Right lobe of liver (tissue), 6 donors: ENCODE measurements around the gene PLA2G4F. TPM values are rescaled to one million over a fixed set of nuclear protein-coding genes. Genes with fewer than 3 reads are reported as not detected.
"Not testable (repeated sequence)": the region's sequence is repeated elsewhere in the genome, so short reads cannot be mapped to it uniquely, and the experiment has no call there.

Source experiments
- ATAC-seq, 4 donors: fragments of 200-7000 bp; cut with Tn5 transposase; one replicate each; pipeline ENCODE4 v1.9.1; 2020; ENCODE audit warnings: mild to moderate bottlenecking in 4 of 4, moderate library complexity in 4 of 4
- DNase-seq, 3 donors: peaks; one replicate each; pipeline ENCODE4 v3.0.0-alpha.2; 2020
- H3K27ac ChIP-seq, 3 donors: fragments of 200-600 bp; one replicate each; pipeline ENCODE4 v1.8.0; 2022
- H3K27me3 ChIP-seq, 2 donors: fragments of 200-600 bp; one replicate each; pipeline ENCODE4 v1.8.0; 2022
- H3K36me3 ChIP-seq, 4 donors: fragments of 200-600 bp; sonication (generic) in 1 of 4; one replicate each; pipeline versions ENCODE4 v1.5.1 to v1.8.0; 2017 to 2022; ENCODE audit warnings: control low read depth in 1 of 4
- H3K4me1 ChIP-seq, 4 donors: fragments of 200-600 bp; sonication (generic) in 1 of 4; one replicate each; pipeline versions ENCODE4 v1.5.1 to v1.8.0; 2017 to 2022; ENCODE audit warnings: control low read depth in 1 of 4
- H3K4me3 ChIP-seq, 3 donors: fragments of 200-600 bp; one replicate each; pipeline ENCODE4 v1.8.0; 2022
- H3K9me3 ChIP-seq, 4 donors: fragments of 200-600 bp; sonication (generic) in 1 of 4; one replicate each; pipeline versions ENCODE4 v1.5.1 to v1.8.0; 2017 to 2022; ENCODE audit warnings: control low read depth in 1 of 4
- POLR2A ChIP-seq: fragments of 450-650 bp; IDR thresholded peaks from one replicate; pipeline ENCODE4 v1.6.1; 2017; ENCODE audit warnings: antibody characterized with exemption, mild to moderate bottlenecking
- WGBS: methylation state at CpG from one replicate; pipeline ENCODE4 v1.1.6; 2018; ENCODE audit warnings: low coverage, low lambda C conversion rate; ENCODE audit not compliant: insufficient coverage; ENCODE audit errors: missing lambda C conversion rate; 5-methylcytosine and 5-hydroxymethylcytosine counted together
- intact Hi-C, 2 donors: fragments of 100-400 bp; cut with DNase I; formaldehyde crosslinking; loops; one replicate each; pipeline versions ENCODE4 v1.11.2 to v1.14.1; 2022
- total RNA-seq, 6 experiments: library from RNA; depleted of rRNA in 2 of 6; stranded (reverse); fragments of >200 nt in 2 of 6; fragmentation: NEBNext Ultra II Directional in 3 of 6; extraction: Animal tissue kit (Norgen Biotek cat#: 25700) in 3 of 6; gene quantifications; one replicate each; pipeline versions ENCODE4 v1.1.0 to v1.2.4, GENCODE V29; 2016 to 2023
- TF ChIP-seq, protein P1 (sequence below), 4 donors: fragments of 200-600 bp in 3 of 4; fragments of 450-650 bp in 1 of 4; IDR thresholded peaks; one replicate each; pipeline versions ENCODE4 v1.5.1 to v1.8.0; 2016 to 2022; ENCODE audit warnings: antibody characterized with exemption in 4 of 4, mild to moderate bottlenecking in 2 of 4
- donor health status: DM: no; HTN: yes; CAD: no.
- donor health status: DM: no; HTN: no; CAD: no.
- donor health status: DM: no; HTN: no; CAD: no.
- donor health status: DM: no; HTN: yes; CAD: no.
- donor health status: DM: no; HTN: yes; CAD: no.

The PLA2G4F gene
- total RNA-seq, 6 experiments from 2014 or later: not detected

DNA sequence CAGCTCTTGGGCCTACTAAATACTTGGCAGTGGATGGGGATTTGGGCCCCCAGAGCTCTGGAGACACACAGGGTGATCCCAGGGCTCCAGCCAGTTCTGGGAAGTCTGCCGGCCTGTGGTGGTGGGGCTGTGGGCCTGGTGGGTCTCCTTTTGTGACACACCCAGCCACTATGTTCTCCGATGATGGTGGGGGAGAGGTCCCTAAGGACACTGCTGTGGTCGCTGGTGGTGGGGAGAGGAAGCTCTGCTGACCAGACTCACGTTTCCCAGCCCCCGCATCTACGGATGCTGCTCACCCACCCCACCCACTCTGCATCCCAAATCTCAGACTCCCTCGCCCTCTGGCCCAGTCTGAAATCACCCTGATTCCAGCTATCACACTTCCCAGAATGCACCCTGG lies 62.5 kb downstream of the PLA2G4F start:
- intact Hi-C loops: no loop called here
- H3K27me3 ChIP-seq: no peaks in the 10 kb centered on the region
- no peak for ATAC-seq
- H3K9me3 ChIP-seq: no peaks in the 10 kb centered on the region
- H3K4me1 ChIP-seq: no peaks in the 10 kb centered on the region
- no peak for DNase-seq
- TF ChIP-seq, protein P1, sequence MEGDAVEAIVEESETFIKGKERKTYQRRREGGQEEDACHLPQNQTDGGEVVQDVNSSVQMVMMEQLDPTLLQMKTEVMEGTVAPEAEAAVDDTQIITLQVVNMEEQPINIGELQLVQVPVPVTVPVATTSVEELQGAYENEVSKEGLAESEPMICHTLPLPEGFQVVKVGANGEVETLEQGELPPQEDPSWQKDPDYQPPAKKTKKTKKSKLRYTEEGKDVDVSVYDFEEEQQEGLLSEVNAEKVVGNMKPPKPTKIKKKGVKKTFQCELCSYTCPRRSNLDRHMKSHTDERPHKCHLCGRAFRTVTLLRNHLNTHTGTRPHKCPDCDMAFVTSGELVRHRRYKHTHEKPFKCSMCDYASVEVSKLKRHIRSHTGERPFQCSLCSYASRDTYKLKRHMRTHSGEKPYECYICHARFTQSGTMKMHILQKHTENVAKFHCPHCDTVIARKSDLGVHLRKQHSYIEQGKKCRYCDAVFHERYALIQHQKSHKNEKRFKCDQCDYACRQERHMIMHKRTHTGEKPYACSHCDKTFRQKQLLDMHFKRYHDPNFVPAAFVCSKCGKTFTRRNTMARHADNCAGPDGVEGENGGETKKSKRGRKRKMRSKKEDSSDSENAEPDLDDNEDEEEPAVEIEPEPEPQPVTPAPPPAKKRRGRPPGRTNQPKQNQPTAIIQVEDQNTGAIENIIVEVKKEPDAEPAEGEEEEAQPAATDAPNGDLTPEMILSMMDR (IDR thresholded peaks at IDR 0.05): no peak
- TF ChIP-seq POLR2A: no peak
- no peaks in the 10 kb centered on the region for H3K36me3 ChIP-seq
- H3K27ac ChIP-seq: no peak overlapping the region
- WGBS: no CpG with 5 or more reads among the region's 7 CpGs
- no peak overlapping the region for H3K4me3 ChIP-seq

DNA sequence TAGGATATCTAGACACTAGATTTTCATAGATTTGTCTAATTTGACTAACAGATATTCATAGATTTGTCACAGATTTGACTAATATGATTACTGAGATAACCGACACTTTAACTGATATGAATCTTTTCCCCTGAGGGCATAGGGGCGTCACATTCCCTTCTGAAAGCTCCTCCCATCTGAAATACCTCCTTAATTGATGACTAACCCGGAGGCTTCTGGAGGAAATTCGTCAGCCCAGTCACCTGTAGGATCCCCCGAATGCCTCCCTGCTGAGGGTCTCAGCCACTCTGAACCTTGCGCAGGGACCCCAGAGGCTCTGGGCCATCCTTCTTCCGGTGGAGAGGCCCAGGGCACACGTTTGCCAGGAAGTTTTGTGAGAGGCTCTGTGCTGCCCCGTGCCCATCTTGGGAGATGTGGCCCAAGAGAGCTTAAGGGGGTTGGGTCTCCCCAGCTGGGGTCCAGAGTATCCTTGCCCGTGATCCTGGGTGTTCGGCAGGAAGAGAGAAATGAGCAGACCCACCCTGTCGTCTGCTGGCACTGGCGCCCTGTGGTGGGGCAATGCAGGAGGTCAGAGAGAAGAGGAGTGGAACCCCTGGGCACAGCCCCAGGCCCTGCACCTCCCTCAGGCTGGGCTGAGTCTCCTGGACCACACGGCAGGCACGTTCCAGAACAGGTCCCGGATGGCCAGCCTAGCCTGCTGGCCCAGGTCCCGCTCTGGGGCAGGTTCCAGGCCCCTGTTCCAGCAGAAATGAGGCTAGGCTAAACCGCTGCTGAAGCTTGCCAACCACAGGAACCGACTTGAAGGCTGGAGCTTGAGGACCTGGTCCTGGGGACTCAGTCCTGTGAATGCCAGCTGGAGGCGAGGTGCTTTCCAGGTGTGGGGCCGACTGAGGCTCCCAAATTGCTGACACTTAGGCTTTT lies 63.8 kb downstream of the PLA2G4F start:
- H3K4me1 ChIP-seq: no peaks in the 10 kb centered on the region
- TF ChIP-seq, protein P1 (IDR thresholded peaks at IDR 0.05): no peak
- TF ChIP-seq POLR2A: no peak
- H3K9me3 ChIP-seq: no peaks in the 10 kb centered on the region
- ATAC-seq (peak in 2 of 4 donors; percentile 10 to 19), DNase-seq (no peak)
- WGBS: 53% methylated on average over 9 of the region's 21 CpGs
- no peak overlapping the region for H3K4me3 ChIP-seq
- intact Hi-C loops: no loop called here
- H3K27me3 ChIP-seq: no peaks in the 10 kb centered on the region
- no peaks in the 10 kb centered on the region for H3K36me3 ChIP-seq
- H3K27ac ChIP-seq: no peak overlapping the region

DNA sequence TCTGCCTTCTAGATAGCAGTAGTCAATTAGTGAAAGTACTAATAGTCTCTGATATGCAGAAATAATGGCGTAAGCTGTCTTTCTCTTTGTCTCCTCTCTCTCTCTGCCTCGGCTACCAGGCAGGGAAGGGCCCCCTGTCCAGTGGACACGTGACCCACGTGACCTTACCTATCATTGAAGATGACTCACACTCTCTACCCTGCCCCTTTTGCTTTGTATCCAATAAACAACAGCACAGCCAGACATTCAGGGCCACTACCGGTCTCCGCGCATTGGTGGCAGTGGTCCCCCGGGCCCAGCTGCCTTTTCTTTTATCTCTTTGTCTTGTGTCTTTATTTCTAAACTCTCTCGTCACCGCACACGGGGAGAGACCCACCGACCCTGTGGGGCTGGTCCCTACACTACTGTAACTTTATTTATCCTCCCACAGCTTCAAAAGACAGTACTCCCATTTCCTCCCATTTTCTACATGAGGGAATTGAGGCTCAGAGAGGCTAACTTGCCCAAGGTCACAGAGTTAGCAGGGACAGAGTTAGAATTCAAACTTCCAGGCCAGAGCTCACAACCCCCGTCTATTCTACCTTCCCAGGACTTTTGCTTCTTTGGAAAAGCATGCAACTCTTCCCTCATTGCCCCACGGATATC lies 64.6 kb downstream of the PLA2G4F start:
- DNase-seq, intact Hi-C loops: not testable (repeated sequence)
- 71% methylated on average over 12 of the region's 14 CpGs for WGBS

DNA sequence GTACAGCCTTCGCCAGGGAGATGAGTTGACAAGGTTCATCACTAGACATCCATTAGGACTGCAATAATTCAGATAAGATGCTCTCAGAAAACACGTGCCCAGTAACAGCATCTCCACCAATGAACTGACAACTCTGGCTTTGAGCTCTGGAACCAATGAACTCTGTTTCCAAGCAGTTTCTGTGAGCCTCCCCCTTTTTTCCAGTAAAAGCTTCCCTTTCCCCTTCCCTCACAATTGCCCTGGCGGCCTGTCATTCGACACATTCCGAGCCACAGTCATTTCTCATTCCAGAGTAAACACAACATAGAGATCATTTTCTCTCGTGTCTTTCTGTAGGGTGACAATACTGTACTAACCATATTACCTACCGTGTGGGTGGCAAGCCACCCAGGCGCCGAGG lies 65.7 kb downstream of the PLA2G4F start:
- Histone ChIP-seq H3K4me3 (no peak overlapping the region), H3K27ac (no peak overlapping the region), H3K36me3 (no peaks in the 10 kb centered on the region), H3K27me3 (no peaks in the 10 kb centered on the region), H3K9me3 (no peaks in the 10 kb centered on the region), H3K4me1 (no peaks in the 10 kb centered on the region)
- no peak for TF ChIP-seq POLR2A
- TF ChIP-seq, protein P1 (IDR thresholded peaks at IDR 0.05): no peak
- WGBS: 73% methylated on average over 7 of the region's 9 CpGs
- intact Hi-C loops: no loop called here
- DNase-seq (no peak), ATAC-seq (no peak)

More for the DNA sequence above, 64.6 kb downstream of the PLA2G4F start:
- not testable (repeated sequence) for H3K4me1 ChIP-seq, H3K4me3 ChIP-seq, ATAC-seq, H3K27me3 ChIP-seq, H3K9me3 ChIP-seq, H3K27ac ChIP-seq, H3K36me3 ChIP-seq

DNA sequence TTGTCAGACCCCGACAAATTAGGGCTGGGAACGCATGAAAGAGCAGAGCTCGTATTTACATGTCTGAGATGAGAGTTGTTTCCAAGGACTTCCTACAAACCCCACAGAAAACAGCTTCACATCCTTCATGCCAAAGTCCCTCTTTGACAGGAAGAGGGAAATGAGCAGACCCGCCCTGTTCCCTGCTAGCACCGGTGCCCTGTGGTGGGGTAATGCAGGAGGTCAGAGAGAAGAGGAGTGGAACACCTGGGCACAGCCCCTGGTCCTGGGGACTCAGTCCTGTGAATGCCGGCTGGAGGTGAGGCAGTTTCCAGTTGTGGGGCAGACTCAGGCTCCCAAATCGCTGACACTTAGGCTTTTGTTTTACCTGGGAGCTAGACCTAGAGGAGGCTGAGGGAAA lies 66.1 kb downstream of the PLA2G4F start:
- intact Hi-C loops: no loop called here
- TF ChIP-seq, protein P1 (IDR thresholded peaks at IDR 0.05): no peak
- no peak for TF ChIP-seq POLR2A
- H3K27me3 ChIP-seq: no peaks in the 10 kb centered on the region
- H3K36me3 ChIP-seq: no peaks in the 10 kb centered on the region
- H3K4me1 ChIP-seq: no peaks in the 10 kb centered on the region
- 38% methylated on average over 5 of the region's 7 CpGs for WGBS
- H3K4me3 ChIP-seq: no peak overlapping the region
- ATAC-seq (no peak), DNase-seq (no peak)
- no peak overlapping the region for H3K27ac ChIP-seq
- H3K9me3 ChIP-seq: no peaks in the 10 kb centered on the region
